A673 (cell line): ENCODE data around the gene GPC1.

Experiments
- CTCF ChIP-seq: fragments of 300-800, 200-600 bp; sonication (generic); conservative IDR thresholded peaks from 2 replicates; pipeline ENCODE4 v1.5.1; 2017; ENCODE audit warnings: low read depth, mild to moderate bottlenecking, antibody characterized with exemption, low read length, moderate library complexity, mixed read lengths
- EZH2 ChIP-seq: fragments of 200-600 bp; sonication (generic); IDR thresholded peaks from 2 replicates; pipeline ENCODE4 v1.6.1; 2017; ENCODE audit warnings: borderline replicate concordance, low read depth, mild to moderate bottlenecking, mixed read lengths, antibody characterized with exemption, low read length; ENCODE audit not compliant: poor library complexity, severe bottlenecking

- TF ChIP-seq CTCF, result no peak
- no peak for TF ChIP-seq EZH2
These were observed 77.4 kb downstream of the GPC1 start for GRCh38 chr2:240512666-240513535.
